Esophagus muscularis mucosa (tissue), 4 donors: Measurements from ENCODE around the gene STRADB. TPM values are rescaled to one million over a fixed set of nuclear protein-coding genes. Genes with fewer than 3 reads are reported as not detected.
A peak's percentile ranks its signal among the peaks of the same experiment; 100 is the strongest.

Experiments
- DNase-seq: peaks from one replicate; pipeline ENCODE4 v3.0.0-alpha.2; 2017; ENCODE audit errors: extremely low spot score
- H3K27ac ChIP-seq, 4 donors: fragments of 200-600 bp; sonication (generic); replicated peaks in 1 of 4; 1 replicate in 3 of 4; 2 replicates in 1 of 4; pipeline ENCODE4 v1.5.1; 2016 to 2019; ENCODE audit warnings: mild to moderate bottlenecking in 1 of 4
- H3K27me3 ChIP-seq, 4 donors: fragments of 200-600 bp; sonication (generic); one replicate each; pipeline versions ENCODE4 v1.5.1 to v1.6.0; 2016 to 2019
- H3K36me3 ChIP-seq, 4 donors: fragments of 200-600 bp; sonication (generic); one replicate each; pipeline ENCODE4 v1.5.1; 2016 to 2019
- H3K4me1 ChIP-seq, 4 donors: fragments of 200-600 bp; sonication (generic); one replicate each; pipeline ENCODE4 v1.5.1; 2016 to 2019
- H3K4me3 ChIP-seq, 4 donors: fragments of 200-600 bp; sonication (generic); 1 replicate in 2 of 4; 2 replicates in 2 of 4; pipeline ENCODE4 v1.5.1; 2016 to 2019; ENCODE audit warnings: mild to moderate bottlenecking in 4 of 4, moderate library complexity in 1 of 4
- H3K9me3 ChIP-seq, 4 donors: fragments of 200-600 bp; sonication (generic); 1 replicate in 3 of 4; 2 replicates in 1 of 4; pipeline ENCODE4 v1.5.1; 2016 to 2019
- EP300 ChIP-seq: sonication (generic); formaldehyde crosslinking; IDR thresholded peaks from one replicate; pipeline ENCODE4 v1.6.1; 2017; ENCODE audit warnings: antibody characterized with exemption
- POLR2A ChIP-seq: fragments of 450-650 bp; IDR thresholded peaks from one replicate; pipeline ENCODE4 v1.6.1; 2017; ENCODE audit warnings: antibody characterized with exemption, moderate library complexity, mild to moderate bottlenecking, low read depth
- POLR2AphosphoS5 ChIP-seq, 2 donors: sonication (generic); formaldehyde crosslinking; IDR thresholded peaks; one replicate each; pipeline ENCODE4 v1.6.1; 2017; ENCODE audit warnings: antibody characterized with exemption in 2 of 2
- WGBS: methylation state at CpG from one replicate; pipeline ENCODE4 v1.1.5; 2018; 5-methylcytosine and 5-hydroxymethylcytosine counted together
- intact Hi-C: fragments of 100-400 bp; cut with DNase I; formaldehyde crosslinking; loops from one replicate; pipeline ENCODE4 v1.15.1; 2023
- total RNA-seq, 4 donors: library from RNA; depleted of rRNA; stranded (reverse); fragments of >200 nt; gene quantifications; one replicate each; pipeline versions ENCODE4 v1.1.0 to v1.2.1, GENCODE V29; 2016
- TF ChIP-seq, protein P1 (sequence below), 3 experiments: fragments of 200-600 bp in 2 of 3; fragments of 450-650 bp in 1 of 3; sonication (generic) in 2 of 3; IDR thresholded peaks; one replicate each; pipeline ENCODE4 v1.5.1; 2017 to 2019; ENCODE audit warnings: antibody characterized with exemption in 3 of 3, mild to moderate bottlenecking in 2 of 3, moderate library complexity in 1 of 3

Gene STRADB
- total RNA-seq, 4 donors from 2014 or later, result 13.6 to 15.6 (median 14.1) TPM

- no peak overlapping the region for H3K27ac ChIP-seq
- no peaks in the 10 kb centered on the region for H3K36me3 ChIP-seq
- intact Hi-C loops, result no loop called here
- H3K9me3 ChIP-seq, result no peaks in the 10 kb centered on the region
- H3K4me1 ChIP-seq, result peaks cover 45 to 85% (median 82%) of the 10 kb centered on the region in 4 donors
- 95% methylated on average over 1 of the region's 1 CpG for WGBS
- DNase-seq, result no peak
- no peak for TF ChIP-seq POLR2A
- TF ChIP-seq, protein P1, sequence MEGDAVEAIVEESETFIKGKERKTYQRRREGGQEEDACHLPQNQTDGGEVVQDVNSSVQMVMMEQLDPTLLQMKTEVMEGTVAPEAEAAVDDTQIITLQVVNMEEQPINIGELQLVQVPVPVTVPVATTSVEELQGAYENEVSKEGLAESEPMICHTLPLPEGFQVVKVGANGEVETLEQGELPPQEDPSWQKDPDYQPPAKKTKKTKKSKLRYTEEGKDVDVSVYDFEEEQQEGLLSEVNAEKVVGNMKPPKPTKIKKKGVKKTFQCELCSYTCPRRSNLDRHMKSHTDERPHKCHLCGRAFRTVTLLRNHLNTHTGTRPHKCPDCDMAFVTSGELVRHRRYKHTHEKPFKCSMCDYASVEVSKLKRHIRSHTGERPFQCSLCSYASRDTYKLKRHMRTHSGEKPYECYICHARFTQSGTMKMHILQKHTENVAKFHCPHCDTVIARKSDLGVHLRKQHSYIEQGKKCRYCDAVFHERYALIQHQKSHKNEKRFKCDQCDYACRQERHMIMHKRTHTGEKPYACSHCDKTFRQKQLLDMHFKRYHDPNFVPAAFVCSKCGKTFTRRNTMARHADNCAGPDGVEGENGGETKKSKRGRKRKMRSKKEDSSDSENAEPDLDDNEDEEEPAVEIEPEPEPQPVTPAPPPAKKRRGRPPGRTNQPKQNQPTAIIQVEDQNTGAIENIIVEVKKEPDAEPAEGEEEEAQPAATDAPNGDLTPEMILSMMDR (IDR thresholded peaks at IDR 0.05), result no peak
- H3K4me3 ChIP-seq, result no peak overlapping the region
- H3K27me3 ChIP-seq, result no peaks in the 10 kb centered on the region
Measured at GRCh38 chr2:201448061-201448460, 3.5 kb upstream of the STRADB start.

DNA sequence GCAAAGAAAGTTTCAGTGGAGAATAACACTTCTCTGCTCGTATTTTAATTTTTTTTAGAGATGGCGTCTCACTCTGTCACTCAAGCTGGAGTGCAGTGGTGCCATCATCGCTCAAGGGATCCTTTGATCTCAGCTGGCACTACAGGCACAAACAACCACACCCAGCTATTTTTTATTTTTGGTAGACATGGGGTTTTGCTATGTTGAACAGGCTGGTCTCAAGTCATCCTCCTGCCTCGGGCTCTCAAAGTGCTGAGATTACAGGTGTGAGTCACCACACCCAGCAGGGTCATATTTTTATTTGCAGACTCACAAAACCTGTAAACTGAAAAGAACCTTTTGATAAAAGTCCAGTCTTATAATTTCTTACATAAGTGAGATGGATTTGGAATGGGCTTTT lies 2.8 kb upstream of the STRADB start:
- peaks cover 46 to 86% (median 82%) of the 10 kb centered on the region in 4 donors for H3K4me1 ChIP-seq
- H3K36me3 ChIP-seq, result no peaks in the 10 kb centered on the region
- intact Hi-C loops, result no loop called here
- no peaks in the 10 kb centered on the region for H3K27me3 ChIP-seq
- 93% methylated on average over 4 of the region's 4 CpGs for WGBS
- H3K4me3 ChIP-seq, result no peak overlapping the region
- no peak for DNase-seq
- TF ChIP-seq EP300 (no peak), POLR2AphosphoS5 (IDR thresholded peaks at IDR 0.05) (no peak), POLR2A (no peak)
- TF ChIP-seq, protein P1 (IDR thresholded peaks at IDR 0.05), result no peak
- no peak overlapping the region for H3K27ac ChIP-seq
- H3K9me3 ChIP-seq, result no peaks in the 10 kb centered on the region

DNA sequence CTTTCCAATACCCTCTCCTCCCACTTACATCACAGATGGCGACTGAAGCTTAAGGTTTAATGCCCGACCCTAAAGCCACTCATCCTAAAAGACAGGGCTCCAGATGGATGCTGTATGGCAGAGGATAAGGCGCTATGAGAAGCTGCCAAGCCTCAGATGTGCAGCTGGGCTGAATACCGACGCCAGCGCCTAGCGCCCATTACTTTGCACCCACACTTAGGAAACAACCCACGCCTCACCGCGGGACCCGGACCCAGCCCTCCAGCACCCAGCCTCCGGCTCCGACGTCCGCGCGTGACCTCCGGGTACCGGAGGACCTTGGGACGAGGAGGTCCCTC lies 617 bp upstream of the STRADB start:
- H3K27me3 ChIP-seq, result no peaks in the 10 kb centered on the region
- 0% methylated on average over 18 of the region's 20 CpGs for WGBS
- DNase-seq, result no peak
- TF ChIP-seq, protein P1 (IDR thresholded peaks at IDR 0.05), result no peak
- TF ChIP-seq EP300 (no peak), POLR2A (no peak), POLR2AphosphoS5 (IDR thresholded peaks at IDR 0.05) (no peak)
- peaks cover 0 to 8% (median 0%) of the 10 kb centered on the region in 4 donors for H3K36me3 ChIP-seq
- H3K9me3 ChIP-seq, result no peaks in the 10 kb centered on the region
- intact Hi-C loops, result loop anchor here (2.0 to 10.0 kb wide), 3 partner anchors 34 to 196 kb away; no protein-coding TSS in a partner anchor
- peaks cover 45 to 67% (median 61%) of the 10 kb centered on the region in 4 donors for H3K4me1 ChIP-seq
- peak overlapping the region; percentile 64 to 93 (median 85) for H3K4me3 ChIP-seq
- H3K27ac ChIP-seq, result peak overlapping the region; percentile 90 to 94 (median 92)

DNA sequence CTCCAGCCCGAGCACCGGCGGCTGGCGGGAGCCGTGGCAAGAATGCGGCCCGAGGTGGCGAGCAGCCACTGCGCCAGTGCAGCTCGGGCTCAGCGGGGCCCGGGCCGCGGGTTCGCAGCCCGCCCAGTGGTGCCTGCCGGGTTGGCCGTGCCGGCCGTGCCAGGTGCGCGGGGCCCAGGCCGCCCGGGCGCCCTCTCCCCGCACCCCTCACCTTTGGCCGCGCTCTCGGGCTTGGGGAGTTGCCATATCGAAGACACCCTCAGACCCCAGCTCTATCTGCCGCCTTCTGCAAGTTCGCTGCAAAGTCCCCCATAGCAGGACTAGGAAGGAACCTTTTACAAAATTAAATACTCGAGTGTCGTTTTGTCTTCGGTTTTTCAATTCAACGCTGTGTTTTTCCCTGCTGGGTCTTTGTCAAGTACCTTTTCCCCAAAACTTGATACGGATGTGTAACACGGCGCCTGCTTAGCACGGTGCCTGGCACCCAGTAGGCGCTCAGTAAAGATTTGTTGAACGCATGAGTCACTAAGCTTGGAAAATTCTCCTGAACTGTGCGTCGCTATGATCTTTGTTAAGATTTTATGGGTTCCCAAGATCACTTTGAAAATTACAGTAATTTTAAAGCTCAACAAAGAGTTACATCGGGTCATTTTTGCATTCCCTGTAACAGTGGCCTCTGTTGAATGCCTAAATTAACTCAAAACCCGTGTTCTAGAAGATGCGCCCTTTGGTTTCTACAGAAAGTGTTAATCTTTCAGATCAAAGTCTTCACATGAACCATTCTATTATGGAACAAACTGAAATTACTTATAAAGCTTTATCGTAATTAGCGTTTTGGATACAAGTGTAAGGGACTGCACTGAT lies 750 bp downstream of the STRADB start:
- TF ChIP-seq POLR2A, result no peak
- TF ChIP-seq EP300, result no peak
- no peak for TF ChIP-seq POLR2AphosphoS5 (IDR thresholded peaks at IDR 0.05)
- TF ChIP-seq, protein P1 (IDR thresholded peaks at IDR 0.05), result no peak
- WGBS, result 18% methylated on average over 29 of the region's 49 CpGs
- H3K27me3 ChIP-seq, result no peaks in the 10 kb centered on the region

More for the DNA sequence above, 750 bp downstream of the STRADB start:
- H3K36me3 ChIP-seq, result peaks cover 0 to 18% (median 0%) of the 10 kb centered on the region in 4 donors
- H3K27ac ChIP-seq, result peak overlapping the region; percentile 90 to 94 (median 92)
- H3K4me1 ChIP-seq, result peaks cover 32 to 55% (median 48%) of the 10 kb centered on the region in 4 donors
- H3K9me3 ChIP-seq, result no peaks in the 10 kb centered on the region
- intact Hi-C loops, result loop anchor here (5.0 to 10.0 kb wide), 2 partner anchors 35 to 197 kb away; no protein-coding TSS in a partner anchor
- DNase-seq, result no peak
- H3K4me3 ChIP-seq, result peak overlapping the region; percentile 64 to 93 (median 85)
